ENCODE results near the gene SYS1. TPM values are rescaled to one million over a fixed set of nuclear protein-coding genes. Genes with fewer than 3 reads are reported as not detected.

The SYS1 gene
- polyA plus RNA-seq, 1 experiment: 25.1 TPM

GRCh38 chr20:45400346-45401031 lies 37.5 kb downstream of the SYS1 start:
- Histone ChIP-seq H3K4me3 (ENCODE audit: low read depth, low read length) (no peak overlapping the region), H3K9me3 (ENCODE audit: control insufficient read depth, insufficient read depth, low read length) (peaks cover 8% of the 10 kb centered on the region), H3K27ac (ENCODE audit: low read depth, low read length) (no peak overlapping the region), H3K27me3 (ENCODE audit: control insufficient read depth, insufficient read depth, low read length) (no peaks in the 10 kb centered on the region)
- no peak for TF ChIP-seq CTCF (IDR thresholded peaks at IDR 0.05; ENCODE audit: low read depth, low read length)
- DNase-seq (ENCODE audit: low read depth, low spot score): no peak
- ChIA-PET POLR2A (no interaction called here), CTCF (no interaction called here)

- ChIA-PET CTCF (interaction anchor here (0.7 to 3.9 kb wide), 5 partner anchors 30 to 109 kb away, joined by 3 to 31 read pairs (median 6); no protein-coding TSS in a partner anchor), POLR2A (interaction anchor here (0.6 kb wide), 1 partner anchor 79 kb away, joined by 7 read pairs; no protein-coding TSS in a partner anchor)
- DNase-seq (ENCODE audit: low read depth, low spot score): no peak
- Histone ChIP-seq H3K27me3 (ENCODE audit: control insufficient read depth, insufficient read depth, low read length) (no peaks in the 10 kb centered on the region), H3K27ac (ENCODE audit: low read depth, low read length) (no peak overlapping the region), H3K9me3 (ENCODE audit: control insufficient read depth, insufficient read depth, low read length) (peaks cover 8% of the 10 kb centered on the region), H3K4me3 (ENCODE audit: low read depth, low read length) (no peak overlapping the region)
- no peak for TF ChIP-seq CTCF (IDR thresholded peaks at IDR 0.05; ENCODE audit: low read depth, low read length)
These were observed 40.0 kb downstream of the SYS1 start for GRCh38 chr20:45402946-45403345.

GRCh38 chr20:45404438-45404837 lies 41.5 kb downstream of the SYS1 start:
- ChIA-PET CTCF (interaction anchor here (0.6 to 3.9 kb wide), 6 partner anchors 31 to 618 kb away, joined by 3 to 31 read pairs (median 3); no protein-coding TSS in a partner anchor), POLR2A (interaction anchor here (1.3 kb wide), 1 partner anchor 42 kb away, joined by 6 read pairs; the partner anchor contains the start of gene SYS1)
- no peak for DNase-seq (ENCODE audit: low read depth, low spot score)
- peaks cover 8% of the 10 kb centered on the region for H3K9me3 ChIP-seq (ENCODE audit: control insufficient read depth, insufficient read depth, low read length)
- no peak overlapping the region for H3K27ac ChIP-seq (ENCODE audit: low read depth, low read length)
- no peaks in the 10 kb centered on the region for H3K27me3 ChIP-seq (ENCODE audit: control insufficient read depth, insufficient read depth, low read length)
- no peak overlapping the region for H3K4me3 ChIP-seq (ENCODE audit: low read depth, low read length)
- no peak for TF ChIP-seq CTCF (IDR thresholded peaks at IDR 0.05; ENCODE audit: low read depth, low read length)

GRCh38 chr20:45405571-45406259 lies 42.8 kb downstream of the SYS1 start:
- no peak overlapping the region for H3K27ac ChIP-seq (ENCODE audit: low read depth, low read length)
- H3K4me3 ChIP-seq (ENCODE audit: low read depth, low read length): peak overlapping the region; percentile 70
- H3K27me3 ChIP-seq (ENCODE audit: control insufficient read depth, insufficient read depth, low read length): no peaks in the 10 kb centered on the region
- no peak for DNase-seq (ENCODE audit: low read depth, low spot score)
- TF ChIP-seq CTCF (IDR thresholded peaks at IDR 0.05; ENCODE audit: low read depth, low read length): no peak
- ChIA-PET POLR2A (interaction anchor here (1.3 kb wide), 1 partner anchor 43 kb away, joined by 6 read pairs; the partner anchor contains the start of gene SYS1), CTCF (interaction anchor here (1.3 to 3.9 kb wide), 2 partner anchors 31 to 32 kb away, joined by 4 to 31 read pairs; no protein-coding TSS in a partner anchor)
- peaks cover 3% of the 10 kb centered on the region for H3K9me3 ChIP-seq (ENCODE audit: control insufficient read depth, insufficient read depth, low read length)
